Stomach (tissue), 9 donors: ENCODE results near the gene CRACDL. TPM values are rescaled to one million over a fixed set of nuclear protein-coding genes. Genes with fewer than 3 reads are reported as not detected.

Source experiments
- DNase-seq, 2 donors: peaks; one replicate each; pipeline versions ENCODE4 v3.0.0 to v3.0.0-alpha.2; 2013 to 2019
- H3K27ac ChIP-seq, 5 donors: fragments of 200-600 bp in 4 of 5; sonication (generic) in 4 of 5; one replicate each; pipeline ENCODE4 v1.5.1; 2013 to 2019; ENCODE audit warnings: mild to moderate bottlenecking in 1 of 5, moderate library complexity in 1 of 5
- H3K27me3 ChIP-seq, 3 donors: fragments of 200-600 bp; sonication (generic); one replicate each; pipeline ENCODE4 v1.5.1; 2017 to 2019; ENCODE audit warnings: mixed run types in 1 of 3
- H3K36me3 ChIP-seq, 4 donors: fragments of 200-600 bp; sonication (generic); 1 replicate in 3 of 4; 2 replicates in 1 of 4; pipeline ENCODE4 v1.5.1; 2016 to 2019
- H3K4me1 ChIP-seq, 4 donors: fragments of 200-600 bp; sonication (generic); one replicate each; pipeline ENCODE4 v1.5.1; 2016 to 2019
- H3K4me3 ChIP-seq, 4 donors: fragments of 200-600 bp; sonication (generic) in 3 of 4; one replicate each; pipeline ENCODE4 v1.5.1; 2016 to 2019; ENCODE audit warnings: mild to moderate bottlenecking in 1 of 4
- H3K9me3 ChIP-seq, 4 donors: fragments of 200-600 bp; sonication (generic); one replicate each; pipeline ENCODE4 v1.5.1; 2016 to 2019
- EP300 ChIP-seq: sonication (generic); formaldehyde crosslinking; IDR thresholded peaks from one replicate; pipeline ENCODE4 v1.6.1; 2017; ENCODE audit warnings: antibody characterized with exemption
- POLR2A ChIP-seq, 4 donors: fragments of 450-650 bp; IDR thresholded peaks; one replicate each; pipeline ENCODE4 v1.6.1; 2016; ENCODE audit warnings: antibody characterized with exemption in 4 of 4, control low read depth in 2 of 4, mild to moderate bottlenecking in 1 of 4, moderate library complexity in 1 of 4
- POLR2AphosphoS5 ChIP-seq, 3 donors: sonication (generic); formaldehyde crosslinking; IDR thresholded peaks; one replicate each; pipeline ENCODE4 v1.6.1; 2016; ENCODE audit warnings: antibody characterized with exemption in 3 of 3
- WGBS, 5 donors: extraction: QIAGEN DNeasy Blood & Tissue Kit in 3 of 5; methylation state at CpG; one replicate each; pipeline versions ENCODE4 v1.1.5 to v1.1.7; 2013 to 2018; 5-methylcytosine and 5-hydroxymethylcytosine counted together
- intact Hi-C: fragments of 100-400 bp; cut with DNase I; formaldehyde crosslinking; loops from one replicate; pipeline ENCODE4 v1.15.1; 2023; ENCODE audit warnings: low total_unique reads
- polyA plus RNA-seq, 3 donors: library from polyadenylated mRNA; stranded (reverse); fragments of 200-250 nt; gene quantifications; one replicate each; pipeline ENCODE4 v1.2.3, GENCODE V29; 2013
- total RNA-seq, 5 donors: library from RNA; depleted of rRNA; stranded (reverse); fragments of >200 nt; gene quantifications; one replicate each; pipeline versions ENCODE4 v1.1.0 to v1.2.3, GENCODE V29; 2014 to 2016
- TF ChIP-seq, protein P1 (sequence below), 7 experiments: fragments of 450-650 bp in 4 of 7; fragments of 200-600 bp in 3 of 7; sonication (generic) in 3 of 7; IDR thresholded peaks; one replicate each; pipeline ENCODE4 v1.5.1; 2016 to 2019; ENCODE audit warnings: antibody characterized with exemption in 7 of 7, control low read depth in 2 of 7, mild to moderate bottlenecking in 1 of 7
- donor health status: healthy with polysubstance abuse.
- donor health status: Bipolar disorder and iron deficiency.
- donor health status: healthy.

CRACDL gene
- total and polyA plus RNA-seq, 8 donors, result 5.4 to 205 (median 7.8) TPM

DNA sequence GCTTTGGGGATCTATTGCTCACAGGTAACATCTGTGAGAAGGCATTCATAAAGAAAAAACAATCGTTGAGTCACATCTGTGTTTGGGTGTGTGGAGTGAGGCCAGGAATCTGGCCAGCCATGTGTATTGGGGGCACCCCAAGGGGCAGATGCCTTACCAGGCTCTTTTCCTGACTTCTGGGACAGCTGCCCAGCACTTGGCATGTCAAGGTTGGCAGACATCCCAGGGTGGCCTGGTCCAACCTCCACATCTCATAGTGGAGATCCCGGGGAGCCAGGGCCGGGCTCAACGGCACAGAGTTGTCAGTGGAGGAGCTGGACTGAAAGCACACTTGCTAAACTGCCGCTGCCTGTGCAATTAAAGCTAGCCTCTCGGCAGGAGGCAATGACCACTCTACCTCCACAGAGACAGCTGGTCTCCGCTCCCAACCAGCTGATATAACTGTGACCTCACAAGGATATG is 129.8 kb downstream of the CRACDL start:
- intact Hi-C loops, result no loop called here
- peak overlapping the region; percentile 1 to 72 (median 56) for H3K27ac ChIP-seq
- WGBS, 5 donors, result 21 to 44% (median 27%) methylated on average over 4 to 7 of the region's 7 CpGs

GRCh38 chr2:98805412-98806171 is 130.4 kb downstream of the CRACDL start:
- no peaks in the 10 kb centered on the region for H3K9me3 ChIP-seq
- peak in 1 of 2 donors; percentile 45 for DNase-seq
- TF ChIP-seq, protein P1, sequence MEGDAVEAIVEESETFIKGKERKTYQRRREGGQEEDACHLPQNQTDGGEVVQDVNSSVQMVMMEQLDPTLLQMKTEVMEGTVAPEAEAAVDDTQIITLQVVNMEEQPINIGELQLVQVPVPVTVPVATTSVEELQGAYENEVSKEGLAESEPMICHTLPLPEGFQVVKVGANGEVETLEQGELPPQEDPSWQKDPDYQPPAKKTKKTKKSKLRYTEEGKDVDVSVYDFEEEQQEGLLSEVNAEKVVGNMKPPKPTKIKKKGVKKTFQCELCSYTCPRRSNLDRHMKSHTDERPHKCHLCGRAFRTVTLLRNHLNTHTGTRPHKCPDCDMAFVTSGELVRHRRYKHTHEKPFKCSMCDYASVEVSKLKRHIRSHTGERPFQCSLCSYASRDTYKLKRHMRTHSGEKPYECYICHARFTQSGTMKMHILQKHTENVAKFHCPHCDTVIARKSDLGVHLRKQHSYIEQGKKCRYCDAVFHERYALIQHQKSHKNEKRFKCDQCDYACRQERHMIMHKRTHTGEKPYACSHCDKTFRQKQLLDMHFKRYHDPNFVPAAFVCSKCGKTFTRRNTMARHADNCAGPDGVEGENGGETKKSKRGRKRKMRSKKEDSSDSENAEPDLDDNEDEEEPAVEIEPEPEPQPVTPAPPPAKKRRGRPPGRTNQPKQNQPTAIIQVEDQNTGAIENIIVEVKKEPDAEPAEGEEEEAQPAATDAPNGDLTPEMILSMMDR (IDR thresholded peaks at IDR 0.05), result no peak
- TF ChIP-seq POLR2AphosphoS5 (IDR thresholded peaks at IDR 0.05) (no peak), POLR2A (IDR thresholded peaks at IDR 0.05) (no peak), EP300 (no peak)
- H3K36me3 ChIP-seq, result no peaks in the 10 kb centered on the region
- H3K27me3 ChIP-seq, result no peaks in the 10 kb centered on the region
- H3K4me3 ChIP-seq, result no peak overlapping the region
- intact Hi-C loops, result no loop called here
- H3K4me1 ChIP-seq, result peaks cover 19 to 45% (median 31%) of the 10 kb centered on the region in 4 donors
- 70 to 81% (median 77%) methylated on average over 12 of the region's 12 CpGs for WGBS, 5 donors
- peak overlapping the region in 4 of 5 donors; percentile 43 to 72 (median 61) for H3K27ac ChIP-seq

More for the DNA sequence above, 129.8 kb downstream of the CRACDL start:
- Histone ChIP-seq H3K4me3 (no peak overlapping the region), H3K27me3 (no peaks in the 10 kb centered on the region), H3K4me1 (peaks cover 14 to 43% (median 26%) of the 10 kb centered on the region in 4 donors), H3K36me3 (no peaks in the 10 kb centered on the region), H3K9me3 (no peaks in the 10 kb centered on the region)
- TF ChIP-seq EP300, result no peak
- TF ChIP-seq, protein P1 (IDR thresholded peaks at IDR 0.05), result no peak
- peak in 1 of 3 donors; percentile 45 for TF ChIP-seq POLR2AphosphoS5 (IDR thresholded peaks at IDR 0.05)
- no peak for TF ChIP-seq POLR2A (IDR thresholded peaks at IDR 0.05)
- peak; percentile 80 to 92 for DNase-seq

GRCh38 chr2:98804736-98805135 is 131.3 kb downstream of the CRACDL start:
- Histone ChIP-seq H3K4me3 (no peak overlapping the region), H3K36me3 (no peaks in the 10 kb centered on the region), H3K27me3 (no peaks in the 10 kb centered on the region), H3K9me3 (no peaks in the 10 kb centered on the region), H3K4me1 (peaks cover 19 to 41% (median 33%) of the 10 kb centered on the region in 4 donors), H3K27ac (no peak overlapping the region)
- intact Hi-C loops, result no loop called here
- WGBS, 5 donors, result 83 to 98% (median 95%) methylated on average over 3 of the region's 3 CpGs
- no peak for DNase-seq
- no peak for TF ChIP-seq POLR2A (IDR thresholded peaks at IDR 0.05)
- TF ChIP-seq, protein P1 (IDR thresholded peaks at IDR 0.05), result no peak
- TF ChIP-seq POLR2AphosphoS5 (IDR thresholded peaks at IDR 0.05), result no peak
- no peak for TF ChIP-seq EP300

- intact Hi-C loops, result no loop called here
- WGBS, 5 donors, result 86 to 93% (median 91%) methylated on average over 8 of the region's 8 CpGs
- H3K9me3 ChIP-seq, result no peaks in the 10 kb centered on the region
- H3K36me3 ChIP-seq, result no peaks in the 10 kb centered on the region
- DNase-seq, result no peak
- no peak overlapping the region for H3K4me3 ChIP-seq
- no peaks in the 10 kb centered on the region for H3K27me3 ChIP-seq
- peaks cover 19 to 46% (median 35%) of the 10 kb centered on the region in 4 donors for H3K4me1 ChIP-seq
- TF ChIP-seq, protein P1 (IDR thresholded peaks at IDR 0.05), result no peak
- TF ChIP-seq EP300, result no peak
- TF ChIP-seq POLR2A (IDR thresholded peaks at IDR 0.05), result no peak
- TF ChIP-seq POLR2AphosphoS5 (IDR thresholded peaks at IDR 0.05), result no peak
- no peak overlapping the region for H3K27ac ChIP-seq
These were observed 131.8 kb downstream of the CRACDL start for GRCh38 chr2:98804265-98804650.
